Suprapubic skin (tissue), 3 donors: ENCODE measurements around the gene CTNNBIP1.
"Not testable (repeated sequence)": the region's sequence is repeated elsewhere in the genome, so short reads cannot be mapped to it uniquely, and the experiment has no call there.

Experiments
- POLR2A ChIP-seq, 2 donors: fragments of 450-650 bp; IDR thresholded peaks; one replicate each; pipeline ENCODE4 v1.6.1; 2017; ENCODE audit warnings: antibody characterized with exemption in 2 of 2, mild to moderate bottlenecking in 2 of 2, moderate library complexity in 2 of 2
- TF ChIP-seq, protein P1 (sequence below), 2 donors: fragments of 200-600 bp in 1 of 2; fragments of 450-650 bp in 1 of 2; sonication (generic) in 1 of 2; IDR thresholded peaks; one replicate each; pipeline ENCODE4 v1.5.1; 2016 to 2019; ENCODE audit warnings: antibody characterized with exemption in 2 of 2, mild to moderate bottlenecking in 1 of 2, moderate library complexity in 1 of 2

DNA sequence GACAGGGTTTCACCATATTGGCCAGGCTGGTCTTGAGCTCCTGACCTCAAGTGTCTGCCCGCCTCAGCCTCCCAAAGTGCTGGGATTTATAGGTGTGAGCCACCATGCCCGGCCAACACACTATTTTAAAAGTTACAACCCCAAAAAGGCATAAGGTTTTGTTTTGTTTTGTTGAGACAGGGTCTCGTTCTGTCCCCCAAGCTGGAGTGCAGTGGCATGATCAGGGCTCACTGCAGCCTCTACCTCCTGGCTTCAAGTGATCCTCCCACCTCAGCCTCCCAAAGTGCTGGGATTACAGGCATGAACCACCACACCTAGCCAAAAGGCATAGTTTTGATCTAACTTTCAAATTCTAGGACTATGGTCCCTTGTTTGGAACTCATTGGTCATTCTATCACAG, 7.4 kb upstream of the CTNNBIP1 start:
- TF ChIP-seq, protein P1, sequence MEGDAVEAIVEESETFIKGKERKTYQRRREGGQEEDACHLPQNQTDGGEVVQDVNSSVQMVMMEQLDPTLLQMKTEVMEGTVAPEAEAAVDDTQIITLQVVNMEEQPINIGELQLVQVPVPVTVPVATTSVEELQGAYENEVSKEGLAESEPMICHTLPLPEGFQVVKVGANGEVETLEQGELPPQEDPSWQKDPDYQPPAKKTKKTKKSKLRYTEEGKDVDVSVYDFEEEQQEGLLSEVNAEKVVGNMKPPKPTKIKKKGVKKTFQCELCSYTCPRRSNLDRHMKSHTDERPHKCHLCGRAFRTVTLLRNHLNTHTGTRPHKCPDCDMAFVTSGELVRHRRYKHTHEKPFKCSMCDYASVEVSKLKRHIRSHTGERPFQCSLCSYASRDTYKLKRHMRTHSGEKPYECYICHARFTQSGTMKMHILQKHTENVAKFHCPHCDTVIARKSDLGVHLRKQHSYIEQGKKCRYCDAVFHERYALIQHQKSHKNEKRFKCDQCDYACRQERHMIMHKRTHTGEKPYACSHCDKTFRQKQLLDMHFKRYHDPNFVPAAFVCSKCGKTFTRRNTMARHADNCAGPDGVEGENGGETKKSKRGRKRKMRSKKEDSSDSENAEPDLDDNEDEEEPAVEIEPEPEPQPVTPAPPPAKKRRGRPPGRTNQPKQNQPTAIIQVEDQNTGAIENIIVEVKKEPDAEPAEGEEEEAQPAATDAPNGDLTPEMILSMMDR (IDR thresholded peaks at IDR 0.05), result not testable (repeated sequence)
- not testable (repeated sequence) for TF ChIP-seq POLR2A (IDR thresholded peaks at IDR 0.05)
